ENCODE results near the gene ADH7.
"Not testable (repeated sequence)": the region's sequence is repeated elsewhere in the genome, so short reads cannot be mapped to it uniquely, and the experiment has no call there.

ADH7 gene

DNA sequence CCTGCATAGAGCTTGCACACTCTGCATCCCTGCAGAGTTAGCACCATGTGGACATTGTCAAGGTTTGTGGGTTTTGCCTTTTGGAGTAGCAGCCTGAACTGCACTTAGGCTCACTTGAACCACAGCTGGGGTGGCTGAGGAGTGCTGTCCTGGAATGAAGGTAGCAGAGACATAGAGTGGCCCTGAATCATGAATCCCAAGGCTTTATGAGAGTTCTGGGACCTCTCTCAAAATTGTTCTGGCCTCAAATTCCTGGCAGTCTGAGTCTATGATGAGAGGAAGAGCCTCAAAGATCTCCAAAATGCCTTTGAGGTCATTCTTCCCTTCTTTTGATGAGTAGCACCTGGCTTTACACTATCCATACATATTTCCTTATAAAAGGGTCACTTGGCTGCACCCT is 45.5 kb downstream of the ADH7 start:
- no peak overlapping the region for H3K27ac Mint-ChIP-seq (ENCODE audit: low read depth)
- no peaks in the 10 kb centered on the region for H3K9me3 Mint-ChIP-seq
- peaks cover 51% of the 10 kb centered on the region for H3K27me3 Mint-ChIP-seq
- H3K36me3 Mint-ChIP-seq (ENCODE audit: insufficient read depth): no peaks in the 10 kb centered on the region
- ATAC-seq (replicated peaks; ENCODE audit: extremely low read depth, poor library complexity, severe bottlenecking) (no peak), DNase-seq (ENCODE audit: low spot score in 2 of 2) (no peak)
- no peaks in the 10 kb centered on the region for H3K4me1 Mint-ChIP-seq
- no peak overlapping the region for H3K4me3 Mint-ChIP-seq

DNA sequence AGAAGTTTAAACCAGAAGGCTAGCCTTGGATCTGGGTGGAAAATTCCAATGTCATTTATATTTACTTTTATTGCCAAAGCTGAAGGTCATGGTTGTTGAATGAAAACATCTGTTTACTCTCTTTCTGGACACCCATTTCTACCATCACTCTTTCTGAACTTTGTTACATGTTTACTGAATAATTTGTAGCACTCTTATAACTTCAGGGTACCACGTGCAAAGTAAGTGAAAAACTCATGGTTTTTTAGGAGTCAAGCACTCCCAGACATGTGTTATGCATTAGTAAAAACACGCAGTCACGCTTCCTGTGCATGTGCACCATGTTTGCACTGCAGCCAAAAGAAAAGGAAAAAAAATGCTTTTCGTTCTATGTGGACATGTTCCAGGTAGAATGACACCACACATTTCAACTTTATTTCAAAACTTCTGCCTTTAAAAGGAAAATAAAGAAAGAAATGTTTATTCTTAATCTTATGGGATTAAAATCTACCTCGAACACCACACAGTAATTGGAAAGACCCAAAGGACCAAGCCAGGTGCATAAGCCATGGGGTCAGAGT is 51.2 kb downstream of the ADH7 start:
- H3K27ac Mint-ChIP-seq (ENCODE audit: low read depth): no peak overlapping the region
- no peaks in the 10 kb centered on the region for H3K4me1 Mint-ChIP-seq
- no peak overlapping the region for H3K4me3 Mint-ChIP-seq
- H3K27me3 Mint-ChIP-seq: peaks cover 55% of the 10 kb centered on the region
- no peaks in the 10 kb centered on the region for H3K9me3 Mint-ChIP-seq
- ATAC-seq (replicated peaks; ENCODE audit: extremely low read depth, poor library complexity, severe bottlenecking): no peak
- DNase-seq (ENCODE audit: low spot score in 2 of 2): no peak
- H3K36me3 Mint-ChIP-seq (ENCODE audit: insufficient read depth): no peaks in the 10 kb centered on the region

GRCh38 chr4:99383399-99383798 is 51.7 kb downstream of the ADH7 start:
- no peak overlapping the region for H3K4me3 Mint-ChIP-seq
- no peaks in the 10 kb centered on the region for H3K9me3 Mint-ChIP-seq
- ATAC-seq (replicated peaks; ENCODE audit: extremely low read depth, poor library complexity, severe bottlenecking) (no peak), DNase-seq (ENCODE audit: low spot score in 2 of 2) (no peak)
- H3K36me3 Mint-ChIP-seq (ENCODE audit: insufficient read depth): no peaks in the 10 kb centered on the region
- no peaks in the 10 kb centered on the region for H3K4me1 Mint-ChIP-seq
- H3K27me3 Mint-ChIP-seq: peaks cover 55% of the 10 kb centered on the region
- no peak overlapping the region for H3K27ac Mint-ChIP-seq (ENCODE audit: low read depth)

DNA sequence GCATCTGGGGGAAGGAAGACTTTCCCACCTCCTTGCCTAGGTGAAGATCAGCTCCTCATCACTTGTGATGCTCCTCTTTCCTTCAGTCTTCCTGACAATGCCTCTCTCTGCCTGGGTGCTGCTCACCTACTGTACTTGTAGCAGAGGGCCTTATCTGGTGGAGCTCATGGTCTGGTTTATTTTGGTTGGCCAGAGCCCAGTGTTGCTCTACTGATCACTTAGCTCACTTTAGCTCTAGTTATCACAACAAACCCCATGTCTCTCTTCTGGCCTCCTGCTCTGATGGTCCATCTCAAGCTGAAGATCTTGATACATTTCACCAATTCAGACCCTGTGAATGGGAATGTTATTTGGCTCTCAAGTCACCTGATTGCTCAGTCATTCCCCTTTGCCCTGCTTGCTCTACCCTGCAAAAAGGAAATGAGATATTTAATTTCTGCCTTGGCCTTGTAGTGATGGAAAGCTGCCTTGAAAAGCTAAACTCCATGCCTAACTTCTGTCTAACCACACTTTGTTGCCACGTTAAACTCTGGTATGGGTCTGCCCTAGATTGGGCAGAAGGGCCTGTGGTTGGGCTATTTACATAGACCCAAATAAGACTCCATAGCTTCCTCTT is 52.3 kb downstream of the ADH7 start:
- Mint-ChIP-seq H3K4me3 (no peak overlapping the region), H3K27ac (ENCODE audit: low read depth) (no peak overlapping the region), H3K36me3 (ENCODE audit: insufficient read depth) (no peaks in the 10 kb centered on the region), H3K27me3 (peaks cover 51% of the 10 kb centered on the region), H3K9me3 (no peaks in the 10 kb centered on the region), H3K4me1 (no peaks in the 10 kb centered on the region)
- DNase-seq (ENCODE audit: low spot score in 2 of 2) (no peak), ATAC-seq (replicated peaks; ENCODE audit: extremely low read depth, poor library complexity, severe bottlenecking) (no peak)

GRCh38 chr4:99381588-99382175 is 53.5 kb downstream of the ADH7 start:
- ATAC-seq (replicated peaks; ENCODE audit: extremely low read depth, poor library complexity, severe bottlenecking): no peak
- H3K9me3 Mint-ChIP-seq: no peaks in the 10 kb centered on the region
- H3K4me1 Mint-ChIP-seq: no peaks in the 10 kb centered on the region
- peaks cover 54% of the 10 kb centered on the region for H3K27me3 Mint-ChIP-seq
- no peak overlapping the region for H3K27ac Mint-ChIP-seq (ENCODE audit: low read depth)
- no peak for DNase-seq (ENCODE audit: low spot score in 2 of 2)
- H3K4me3 Mint-ChIP-seq: no peak overlapping the region
- no peaks in the 10 kb centered on the region for H3K36me3 Mint-ChIP-seq (ENCODE audit: insufficient read depth)

DNA sequence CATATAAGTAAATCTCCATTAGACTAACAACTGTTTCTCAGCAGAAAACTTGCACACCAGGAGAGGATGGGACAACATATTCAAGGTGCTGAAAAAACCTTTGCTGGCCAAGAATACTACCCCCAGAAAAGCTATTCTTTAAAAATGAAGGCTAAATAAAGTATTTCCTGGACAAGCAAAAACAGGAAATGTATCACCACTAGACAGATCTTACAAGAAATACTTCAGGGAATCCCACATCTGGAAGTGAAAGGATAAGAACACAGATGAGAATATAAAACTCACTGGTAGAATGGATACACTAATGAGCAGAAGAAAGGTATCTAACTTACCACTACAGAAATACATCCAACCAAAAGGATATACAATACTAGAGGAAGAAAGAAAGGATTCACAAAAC is 55.6 kb downstream of the ADH7 start:
- no peak for DNase-seq (ENCODE audit: low spot score in 2 of 2)
- H3K27ac Mint-ChIP-seq (ENCODE audit: low read depth): no peak overlapping the region

GRCh38 chr4:99378876-99379275 is 56.3 kb downstream of the ADH7 start:
- ATAC-seq (replicated peaks; ENCODE audit: extremely low read depth, poor library complexity, severe bottlenecking): no peak

More for the DNA sequence above, 55.6 kb downstream of the ADH7 start:
- Mint-ChIP-seq H3K4me3 (no peak overlapping the region), H3K27me3 (peaks cover 64% of the 10 kb centered on the region), H3K4me1 (no peaks in the 10 kb centered on the region), H3K36me3 (ENCODE audit: insufficient read depth) (peaks cover 2% of the 10 kb centered on the region), H3K9me3 (peaks cover 6% of the 10 kb centered on the region)
- ATAC-seq (replicated peaks; ENCODE audit: extremely low read depth, poor library complexity, severe bottlenecking): no peak

GRCh38 chr4:99377341-99377740 is 57.8 kb downstream of the ADH7 start:
- DNase-seq (ENCODE audit: low spot score in 2 of 2); H3K27ac Mint-ChIP-seq (ENCODE audit: low read depth); H3K4me3 Mint-ChIP-seq; H3K4me1 Mint-ChIP-seq; ATAC-seq (replicated peaks; ENCODE audit: extremely low read depth, poor library complexity, severe bottlenecking); H3K36me3 Mint-ChIP-seq (ENCODE audit: insufficient read depth): not testable (repeated sequence)
- Mint-ChIP-seq H3K9me3 (peaks cover 12% of the 10 kb centered on the region), H3K27me3 (peaks cover 50% of the 10 kb centered on the region)

More at GRCh38 chr4:99378876-99379275, 56.3 kb downstream of the ADH7 start:
- H3K4me1 Mint-ChIP-seq: no peaks in the 10 kb centered on the region
- H3K27ac Mint-ChIP-seq (ENCODE audit: low read depth): no peak overlapping the region
- peaks cover 2% of the 10 kb centered on the region for H3K36me3 Mint-ChIP-seq (ENCODE audit: insufficient read depth)
- peaks cover 64% of the 10 kb centered on the region for H3K27me3 Mint-ChIP-seq
- DNase-seq (ENCODE audit: low spot score in 2 of 2): no peak
- H3K4me3 Mint-ChIP-seq: no peak overlapping the region
- H3K9me3 Mint-ChIP-seq: peaks cover 9% of the 10 kb centered on the region

GRCh38 chr4:99372464-99372863 is 62.7 kb downstream of the ADH7 start:
- not testable (repeated sequence) for DNase-seq (ENCODE audit: low spot score in 2 of 2); H3K36me3 Mint-ChIP-seq (ENCODE audit: insufficient read depth); H3K27ac Mint-ChIP-seq (ENCODE audit: low read depth); ATAC-seq (replicated peaks; ENCODE audit: extremely low read depth, poor library complexity, severe bottlenecking); H3K4me1 Mint-ChIP-seq; H3K4me3 Mint-ChIP-seq
- Mint-ChIP-seq H3K27me3 (peaks cover 39% of the 10 kb centered on the region), H3K9me3 (peaks cover 12% of the 10 kb centered on the region)

DNA sequence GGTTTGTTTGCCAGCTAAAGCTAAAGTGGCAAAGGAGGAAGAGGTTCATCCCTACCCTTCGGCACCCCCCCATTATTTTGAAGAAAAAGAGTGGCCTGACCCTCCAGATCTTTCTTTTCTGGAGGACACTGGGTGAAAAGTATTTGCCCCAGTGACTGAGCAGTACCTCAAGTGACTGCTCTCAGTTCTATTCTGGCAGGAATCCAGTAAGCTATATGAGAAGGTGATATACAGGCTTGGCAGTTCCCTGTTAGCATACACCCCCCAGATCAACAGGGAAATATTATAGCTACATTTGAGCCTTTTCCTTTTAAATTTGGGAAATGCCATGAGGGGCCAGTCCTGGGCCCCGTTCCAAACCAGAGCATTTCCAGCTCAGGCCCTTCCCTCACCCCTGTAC is 67.3 kb downstream of the ADH7 start:
- not testable (repeated sequence) for H3K9me3 Mint-ChIP-seq; H3K4me3 Mint-ChIP-seq; H3K4me1 Mint-ChIP-seq; DNase-seq (ENCODE audit: low spot score in 2 of 2); ATAC-seq (replicated peaks; ENCODE audit: extremely low read depth, poor library complexity, severe bottlenecking); H3K36me3 Mint-ChIP-seq (ENCODE audit: insufficient read depth); H3K27ac Mint-ChIP-seq (ENCODE audit: low read depth)
- H3K27me3 Mint-ChIP-seq: peaks cover 19% of the 10 kb centered on the region

DNA sequence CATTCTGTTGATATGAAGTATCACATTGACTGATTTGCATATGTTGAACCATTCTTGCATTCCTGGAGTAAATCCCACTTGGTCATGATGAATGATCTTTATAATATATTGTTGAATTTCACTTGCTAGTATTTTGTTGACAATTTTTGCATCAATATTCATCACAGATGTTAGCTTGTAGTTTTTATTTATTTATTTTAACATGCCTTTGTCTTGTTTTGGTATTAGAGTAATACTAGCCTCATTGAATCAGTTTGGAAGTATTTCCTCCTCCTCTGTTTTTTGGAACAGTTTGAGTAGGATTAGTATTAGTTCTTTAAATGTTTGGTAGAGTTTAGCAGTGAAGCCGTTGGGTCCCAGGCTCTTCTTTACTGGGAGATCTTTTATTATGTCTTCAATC is 68.7 kb downstream of the ADH7 start:
- Mint-ChIP-seq H3K9me3 (no peaks in the 10 kb centered on the region), H3K36me3 (ENCODE audit: insufficient read depth) (no peaks in the 10 kb centered on the region), H3K27ac (ENCODE audit: low read depth) (no peak overlapping the region), H3K4me1 (peaks cover 6% of the 10 kb centered on the region), H3K4me3 (no peak overlapping the region), H3K27me3 (peaks cover 19% of the 10 kb centered on the region)
- no peak for ATAC-seq (replicated peaks; ENCODE audit: extremely low read depth, poor library complexity, severe bottlenecking)
- no peak for DNase-seq (ENCODE audit: low spot score in 2 of 2)

DNA sequence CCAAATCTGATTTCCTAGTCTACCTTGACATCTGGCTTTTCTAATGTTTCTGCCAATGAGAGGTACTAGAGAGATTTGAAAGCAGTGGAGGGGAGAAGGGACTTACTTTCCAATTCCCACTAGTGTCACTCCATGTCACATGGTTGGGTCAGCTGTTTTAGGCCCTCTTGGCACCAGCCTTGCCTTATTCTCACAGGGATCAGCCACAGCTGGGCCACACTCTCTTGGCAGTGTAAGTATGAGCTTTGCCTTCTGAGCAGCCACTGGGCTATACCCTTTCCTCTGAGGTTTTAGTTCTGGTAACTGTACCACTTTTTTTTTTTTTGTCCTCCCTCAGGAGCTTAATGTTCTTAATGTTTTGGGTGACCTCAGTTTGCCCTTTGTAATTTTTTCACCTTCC is 72.4 kb downstream of the ADH7 start:
- no peak overlapping the region for H3K4me3 Mint-ChIP-seq
- no peaks in the 10 kb centered on the region for H3K36me3 Mint-ChIP-seq (ENCODE audit: insufficient read depth)
- DNase-seq (ENCODE audit: low spot score in 2 of 2) (no peak), ATAC-seq (replicated peaks; ENCODE audit: extremely low read depth, poor library complexity, severe bottlenecking) (no peak)
- H3K9me3 Mint-ChIP-seq: no peaks in the 10 kb centered on the region
- no peak overlapping the region for H3K27ac Mint-ChIP-seq (ENCODE audit: low read depth)
- H3K27me3 Mint-ChIP-seq: peaks cover 9% of the 10 kb centered on the region
- peaks cover 6% of the 10 kb centered on the region for H3K4me1 Mint-ChIP-seq

Measured in central memory CD8-positive, alpha-beta T cell (primary cell).